C4-2B (cell line): ENCODE results near the gene HLF.
A peak's percentile ranks its signal among the peaks of the same experiment; 100 is the strongest.

ENCODE experiments used
- H3K27ac ChIP-seq: fragments of 450-650 bp; 2 replicates; pipeline ENCODE4 v1.5.1; 2017
- CTCF ChIP-seq: fragments of 450-650 bp; conservative IDR thresholded peaks from 2 replicates; pipeline ENCODE4 v1.5.1; 2017; ENCODE audit warnings: mild to moderate bottlenecking
- ZFX ChIP-seq: fragments of 450-650 bp; IDR thresholded peaks from 2 replicates; pipeline ENCODE4 v1.6.1; 2017

Gene HLF

GRCh38 chr17:55354941-55355340 is 90.2 kb downstream of the HLF start:
- no peak for TF ChIP-seq CTCF
- no peak for TF ChIP-seq ZFX

GRCh38 chr17:55356434-55357328 is 91.9 kb downstream of the HLF start:
- no peak overlapping the region for H3K27ac ChIP-seq
- TF ChIP-seq CTCF (peak; percentile 90), ZFX (no peak)

More at GRCh38 chr17:55354941-55355340, 90.2 kb downstream of the HLF start:
- H3K27ac ChIP-seq, result no peak overlapping the region

DNA sequence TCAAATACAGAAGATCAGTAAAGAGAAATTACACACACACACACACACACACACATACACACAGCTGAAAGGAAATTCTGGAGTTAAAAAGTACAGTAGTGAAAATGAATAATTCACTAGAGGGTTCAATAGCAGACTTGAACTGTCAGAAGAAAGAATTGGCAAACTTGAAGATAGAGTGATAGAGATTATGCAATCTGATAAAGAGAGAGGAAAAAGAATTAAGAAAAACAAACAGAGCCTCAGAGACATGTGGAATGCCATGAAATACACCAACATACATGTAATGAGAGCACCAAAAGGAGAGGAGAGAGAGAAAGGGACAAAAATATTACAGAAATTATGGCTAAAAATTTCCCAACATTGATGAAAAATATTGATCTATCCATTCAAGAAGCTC is 96.2 kb downstream of the HLF start:
- TF ChIP-seq ZFX, result no peak
- no peak for TF ChIP-seq CTCF
- no peak overlapping the region for H3K27ac ChIP-seq

DNA sequence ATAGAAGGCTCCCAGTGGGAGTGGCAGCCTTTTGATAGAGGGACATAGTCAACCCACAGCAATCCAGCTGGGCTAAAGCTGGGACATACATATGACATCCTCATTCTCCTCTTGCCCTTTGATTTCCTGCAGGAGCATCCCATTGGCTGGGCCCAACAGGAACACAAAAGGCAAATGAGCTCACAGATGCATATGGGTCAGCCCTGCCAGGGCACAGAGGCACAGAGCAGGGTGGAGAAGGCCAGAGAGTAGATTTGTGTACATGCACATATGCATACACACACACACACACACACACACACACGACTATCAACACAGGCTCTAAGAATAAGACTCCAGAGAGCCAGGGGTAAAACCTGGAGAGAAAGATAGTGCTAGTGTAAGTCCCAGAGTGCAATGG is 98.3 kb downstream of the HLF start:
- TF ChIP-seq ZFX (no peak), CTCF (no peak)
- H3K27ac ChIP-seq, result no peak overlapping the region

GRCh38 chr17:55366020-55366481 is 101.3 kb downstream of the HLF start:
- TF ChIP-seq CTCF, result no peak
- TF ChIP-seq ZFX, result no peak
- no peak overlapping the region for H3K27ac ChIP-seq

GRCh38 chr17:55368706-55369105 is 103.9 kb downstream of the HLF start:
- TF ChIP-seq ZFX (no peak), CTCF (no peak)
- no peak overlapping the region for H3K27ac ChIP-seq
